ENCODE measurements around the gene MCM10.

The MCM10 gene

DNA sequence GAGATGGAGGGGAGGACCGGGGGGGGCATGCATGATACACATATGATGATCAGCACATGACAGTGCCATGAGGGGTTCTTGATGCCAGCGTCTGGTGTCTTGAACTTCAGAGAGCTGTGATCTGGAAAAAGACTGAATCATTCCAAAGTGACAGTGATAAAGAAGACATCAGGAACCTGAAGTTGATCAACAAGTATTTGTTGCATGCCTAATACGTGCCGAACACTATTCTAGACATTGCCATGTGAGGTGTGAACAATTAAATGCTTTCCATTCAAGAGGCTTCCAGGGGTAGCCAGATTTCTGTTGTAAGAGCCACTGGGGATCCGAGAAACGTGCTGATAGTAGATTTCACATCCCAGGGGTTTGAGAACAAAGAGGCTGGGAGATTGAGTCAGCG lies 6.2 kb downstream of the MCM10 start:
- no peak for DNase-seq

DNA sequence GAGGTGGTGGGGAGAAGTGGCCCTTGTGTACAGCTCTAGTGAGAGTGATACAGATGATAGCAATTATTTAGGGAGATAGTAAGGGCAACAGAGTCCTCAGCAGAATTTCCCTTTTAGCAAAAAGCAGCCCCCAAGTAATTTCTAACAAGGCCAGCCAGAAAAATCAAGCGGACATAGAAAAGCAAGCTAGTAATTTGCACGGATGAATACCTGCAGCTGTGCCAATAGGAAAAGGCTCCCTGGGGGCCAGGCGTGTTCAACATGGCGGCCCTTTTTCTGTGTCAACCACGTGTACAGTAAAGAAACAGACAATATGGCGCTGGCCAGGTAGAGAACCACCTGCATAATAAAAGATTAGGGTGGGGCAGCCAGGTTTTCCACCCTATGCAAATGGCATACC lies 7.4 kb downstream of the MCM10 start:
- DNase-seq, result no peak

DNA sequence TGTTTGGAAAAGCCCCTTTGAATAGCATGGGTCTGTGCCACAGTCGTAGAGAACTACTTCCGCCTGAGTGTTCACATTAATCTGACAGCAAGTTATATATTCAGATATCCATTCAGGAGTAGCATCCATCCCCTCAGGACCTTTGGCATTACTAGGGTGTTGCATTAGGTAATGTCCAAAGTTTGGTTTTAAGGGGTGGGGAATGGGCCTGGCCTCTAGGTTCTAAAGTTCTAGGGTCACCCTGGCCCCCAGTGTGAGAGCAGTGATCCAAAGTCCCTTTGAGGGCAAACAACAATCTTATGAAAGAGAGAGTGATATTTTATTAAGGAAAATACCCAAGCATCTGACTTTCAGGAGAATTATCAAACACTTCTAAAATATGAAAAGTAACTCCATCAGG lies 12.3 kb downstream of the MCM10 start:
- DNase-seq, result no peak

DNA sequence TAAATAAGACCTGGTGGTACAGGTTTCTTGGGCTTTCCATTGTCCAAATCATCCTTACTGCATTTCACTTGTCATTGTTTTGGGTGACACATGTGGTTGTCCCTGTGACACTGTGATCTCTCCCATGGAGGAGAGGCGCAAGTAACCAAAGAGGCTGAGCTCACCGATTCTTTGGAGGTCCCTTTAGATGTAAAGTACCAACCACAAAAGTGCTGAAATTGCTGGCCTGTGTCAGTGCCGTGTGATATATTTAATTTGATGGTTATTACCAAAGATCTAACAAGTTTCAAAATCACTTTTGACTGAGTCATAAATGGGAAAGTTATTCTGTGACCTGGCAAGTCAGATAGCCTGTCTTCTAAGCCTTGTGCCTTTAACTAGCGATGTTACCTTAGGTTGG lies 19.4 kb downstream of the MCM10 start:
- DNase-seq, result no peak

DNA sequence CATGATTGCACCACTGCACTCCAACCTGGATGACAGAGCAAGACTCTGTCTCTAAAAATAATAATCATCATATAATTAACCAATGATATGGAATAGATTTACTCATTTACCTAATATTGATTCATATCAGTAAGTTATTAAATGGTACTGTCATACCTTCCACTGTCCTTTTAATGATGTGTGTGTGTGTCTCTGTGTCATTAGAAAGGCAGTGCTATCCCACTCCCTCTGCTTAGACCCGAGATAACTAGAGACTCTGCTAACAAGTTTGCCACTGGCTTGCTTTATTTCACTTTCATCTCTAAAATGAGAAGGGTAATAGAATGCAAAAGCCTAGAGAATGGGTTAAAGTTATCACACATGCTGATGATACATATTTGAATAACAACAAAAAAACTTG lies 21.1 kb downstream of the MCM10 start:
- no peak for DNase-seq

DNA sequence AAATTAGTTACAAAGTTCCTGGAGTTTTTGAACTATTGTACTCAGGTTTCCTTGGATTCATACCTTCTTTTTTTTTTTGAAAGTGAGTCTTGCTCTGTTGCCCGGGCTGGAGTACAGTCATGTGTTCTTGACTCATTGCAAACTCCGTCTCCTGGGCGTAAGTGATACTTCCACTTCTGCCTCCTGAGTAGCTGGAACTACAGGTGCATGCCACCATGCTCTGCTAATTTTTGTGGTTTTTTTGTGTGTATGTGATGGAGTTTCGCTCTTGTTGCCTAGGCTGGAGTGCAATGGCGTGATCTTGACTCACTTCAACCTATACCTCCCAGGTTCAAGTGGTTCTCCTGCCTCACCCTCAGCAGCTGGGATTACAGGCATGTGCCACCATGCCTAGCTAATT lies 22.3 kb downstream of the MCM10 start:
- no peak for DNase-seq

DNA sequence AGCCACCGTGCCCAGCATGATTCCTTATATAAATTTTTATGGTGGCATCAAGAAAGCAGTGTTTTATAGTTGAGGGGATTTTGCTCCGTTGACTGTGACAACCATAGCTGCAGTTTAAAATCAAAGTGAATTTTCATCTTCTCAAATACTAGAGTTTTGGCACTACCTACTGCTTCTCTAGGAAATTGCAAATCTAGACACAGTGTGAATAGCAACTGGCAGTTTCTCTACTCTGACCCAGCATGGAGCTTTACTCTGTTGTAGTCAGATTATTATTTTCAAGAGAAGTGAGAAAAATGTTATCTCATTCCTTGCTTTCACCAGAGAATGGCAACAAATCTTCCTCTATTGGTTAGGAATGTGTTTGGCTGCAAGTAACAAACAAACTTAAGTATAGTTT lies 22.9 kb downstream of the MCM10 start:
- DNase-seq, result no peak

DNA sequence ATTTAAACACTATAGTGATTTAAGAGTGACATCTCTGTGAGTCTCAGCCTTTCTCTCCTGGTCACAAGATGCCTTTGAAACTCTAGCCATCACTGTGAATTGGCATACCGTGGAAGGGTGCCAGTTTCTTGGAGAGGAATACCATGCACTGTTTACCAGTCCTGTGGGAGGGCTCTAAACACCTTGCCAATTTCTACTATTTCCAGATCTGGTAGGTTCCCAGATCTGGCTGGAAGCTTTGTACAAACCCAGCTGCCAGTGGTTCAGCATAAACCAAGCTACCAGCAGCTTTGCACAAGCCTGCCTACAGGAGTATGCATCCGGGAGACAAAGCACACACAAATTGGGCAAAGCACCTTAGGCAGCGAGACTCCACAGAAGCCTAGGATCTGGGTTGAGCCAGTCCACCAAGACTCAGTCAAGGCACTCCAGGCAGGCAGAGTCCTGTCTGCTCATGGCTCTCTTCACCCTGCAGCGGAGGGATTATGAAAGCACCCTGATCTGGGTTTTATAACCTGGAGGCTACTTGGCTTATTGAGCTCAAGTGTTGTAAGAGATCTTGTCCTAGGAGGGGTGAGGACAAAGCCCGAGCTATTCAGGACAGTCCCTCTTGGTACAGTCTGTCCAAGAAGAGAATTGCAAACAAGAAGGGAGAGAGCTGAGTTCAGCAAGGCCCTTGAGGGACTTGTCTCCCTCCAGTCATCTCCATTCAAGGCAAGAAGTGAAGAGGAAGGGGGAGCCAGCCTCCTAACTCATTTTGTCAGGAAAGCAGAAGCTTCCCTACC lies 23.6 kb downstream of the MCM10 start:
- no peak for DNase-seq

DNA sequence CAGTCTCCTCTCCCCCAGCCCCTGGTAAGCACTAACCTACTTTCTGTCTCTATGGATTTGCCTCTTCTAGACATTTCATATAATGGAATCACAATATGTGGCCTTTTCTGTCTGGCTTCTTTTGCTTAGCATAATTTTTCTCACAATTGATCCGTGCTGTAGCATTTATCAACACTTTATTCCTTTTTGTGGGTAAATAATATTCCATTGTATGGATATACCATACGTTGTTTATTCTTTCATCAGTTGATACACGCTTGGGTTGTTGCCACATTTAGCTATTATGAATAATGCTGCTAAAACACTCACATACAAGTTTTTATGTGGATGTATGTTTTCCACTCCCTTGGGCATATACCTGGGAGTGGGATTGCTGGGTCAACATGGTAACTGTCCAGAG lies 25.8 kb downstream of the MCM10 start:
- no peak for DNase-seq

DNA sequence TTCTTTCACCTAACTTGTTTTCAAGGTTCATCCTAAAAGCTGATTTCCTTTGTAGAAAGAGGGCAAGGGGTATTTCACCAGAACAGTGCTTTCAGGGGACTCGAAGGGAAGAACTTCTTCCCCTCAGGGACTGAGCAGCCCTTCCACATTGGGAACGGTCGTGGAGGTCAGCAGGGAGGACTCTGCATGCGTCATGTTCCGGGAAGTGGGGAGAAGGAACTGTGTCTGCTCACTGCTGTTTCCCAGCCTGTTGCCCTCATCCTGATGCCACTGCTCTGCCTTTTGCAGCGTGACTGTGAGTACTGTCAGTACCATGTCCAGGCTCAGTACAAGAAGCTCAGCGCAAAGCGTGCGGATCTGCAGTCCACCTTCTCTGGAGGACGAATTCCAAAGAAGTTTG lies 27.2 kb downstream of the MCM10 start:
- DNase-seq, result no peak

DNA sequence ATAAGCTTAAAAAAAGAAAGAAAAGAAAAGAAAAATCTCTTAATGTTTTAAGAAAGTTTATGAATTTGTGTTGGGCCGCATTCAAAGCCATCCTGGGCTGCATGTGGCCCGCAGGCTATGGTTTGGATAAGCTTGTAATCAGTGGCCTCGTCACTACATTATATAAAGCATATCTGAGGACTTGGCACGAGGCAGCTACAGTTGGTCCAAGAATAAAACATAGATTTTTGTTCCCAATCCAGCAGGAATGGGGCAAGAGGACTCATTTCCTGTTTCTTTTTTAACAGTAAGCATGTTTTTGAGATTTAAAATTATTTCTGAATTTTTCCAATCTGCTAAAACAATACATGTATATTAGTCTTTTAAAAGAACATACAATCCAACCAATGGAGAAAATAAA lies 28.6 kb downstream of the MCM10 start:
- no peak for DNase-seq

DNA sequence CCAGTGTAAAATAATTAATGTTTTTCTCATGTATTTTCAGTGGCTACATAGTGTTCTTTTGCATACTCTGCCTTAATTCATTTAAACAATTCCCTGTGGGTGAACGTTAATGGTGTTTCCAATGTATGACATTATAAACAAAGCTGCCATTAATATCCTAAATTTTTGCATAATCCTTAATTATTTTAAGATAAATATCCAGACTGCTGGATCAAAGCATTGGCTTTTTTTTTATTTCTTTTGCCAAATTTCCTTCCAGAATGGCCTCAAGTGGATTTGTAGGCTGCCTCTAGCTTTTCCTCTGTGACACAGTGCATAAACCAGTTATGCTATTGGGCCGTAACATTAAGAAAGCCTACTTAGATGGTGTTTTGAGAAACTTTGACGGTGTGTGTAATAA lies 29.5 kb downstream of the MCM10 start:
- no peak for DNase-seq

DNA sequence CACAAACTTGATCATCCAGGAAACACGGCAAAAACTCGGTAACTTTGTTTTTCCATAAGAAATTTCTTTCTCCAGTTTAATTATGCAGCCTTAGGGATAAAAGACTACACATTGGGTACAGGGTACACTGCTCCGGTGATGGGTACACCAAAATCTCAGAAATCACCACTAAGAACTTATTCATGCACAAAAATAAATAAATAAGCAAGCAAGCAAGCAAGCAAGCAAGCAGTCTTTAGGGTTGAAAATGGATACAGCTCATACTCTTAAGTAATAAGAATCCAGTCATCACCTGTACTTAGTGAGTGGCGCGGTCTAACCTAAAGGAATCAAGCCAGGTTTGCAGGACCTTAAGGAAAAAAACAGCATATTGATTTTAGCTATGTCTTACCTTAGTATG lies 30.0 kb downstream of the MCM10 start:
- no peak for DNase-seq

DNA sequence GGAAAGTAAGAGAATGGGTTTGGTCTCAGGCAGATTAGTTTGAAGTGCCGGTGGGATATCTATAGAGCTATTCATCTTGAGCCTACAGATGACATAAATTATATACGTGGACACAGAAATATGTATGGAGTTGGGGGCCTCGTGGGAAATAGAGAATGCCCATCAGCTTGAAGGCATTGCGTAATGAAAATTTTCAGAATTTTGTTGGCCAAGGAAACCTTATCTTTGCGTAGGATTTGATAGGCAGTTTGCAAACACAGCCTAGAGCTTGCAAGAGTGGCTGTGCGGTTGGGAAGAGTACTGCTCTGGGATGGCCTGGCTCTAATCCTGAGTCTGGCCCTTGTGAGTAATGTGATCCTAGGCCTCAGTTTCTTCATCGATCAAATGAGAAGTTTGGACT lies 32.3 kb downstream of the MCM10 start:
- no peak for DNase-seq

DNA sequence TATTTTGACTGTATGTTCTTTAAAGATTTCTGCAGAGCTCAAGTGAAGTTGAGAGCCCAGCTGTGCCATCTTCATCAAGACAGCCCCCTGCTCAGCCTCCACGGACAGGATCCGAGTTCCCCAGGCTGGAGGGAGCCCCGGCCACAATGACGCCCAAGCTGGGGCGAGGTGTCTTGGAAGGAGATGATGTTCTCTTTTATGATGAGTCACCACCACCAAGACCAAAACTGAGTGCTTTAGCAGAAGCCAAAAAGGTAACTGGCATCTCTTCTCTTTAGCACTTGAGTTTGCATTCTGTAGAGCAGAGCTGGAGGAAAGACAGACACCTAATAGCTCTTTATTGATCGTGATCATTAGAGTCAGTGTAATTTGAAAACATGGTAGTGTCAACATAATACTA lies 33.7 kb downstream of the MCM10 start:
- DNase-seq, result no peak

DNA sequence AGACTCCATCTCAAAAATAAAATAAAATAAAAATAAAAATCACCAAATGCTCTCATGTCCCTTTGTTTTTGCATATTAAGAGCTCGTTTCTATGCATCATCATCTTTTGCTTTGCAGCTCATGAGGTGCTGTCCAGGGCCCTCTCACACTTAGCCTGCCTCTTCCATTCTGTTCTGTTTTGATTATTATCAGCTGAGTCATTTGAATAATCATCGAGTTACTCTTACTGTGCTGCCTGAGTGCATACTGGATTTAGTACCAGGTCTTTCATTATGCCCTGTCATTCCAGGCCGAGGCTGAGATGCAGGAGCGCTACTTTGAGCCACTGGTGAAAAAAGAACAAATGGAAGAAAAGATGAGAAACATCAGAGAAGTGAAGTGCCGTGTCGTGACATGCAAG lies 39.8 kb downstream of the MCM10 start:
- DNase-seq, result no peak

DNA sequence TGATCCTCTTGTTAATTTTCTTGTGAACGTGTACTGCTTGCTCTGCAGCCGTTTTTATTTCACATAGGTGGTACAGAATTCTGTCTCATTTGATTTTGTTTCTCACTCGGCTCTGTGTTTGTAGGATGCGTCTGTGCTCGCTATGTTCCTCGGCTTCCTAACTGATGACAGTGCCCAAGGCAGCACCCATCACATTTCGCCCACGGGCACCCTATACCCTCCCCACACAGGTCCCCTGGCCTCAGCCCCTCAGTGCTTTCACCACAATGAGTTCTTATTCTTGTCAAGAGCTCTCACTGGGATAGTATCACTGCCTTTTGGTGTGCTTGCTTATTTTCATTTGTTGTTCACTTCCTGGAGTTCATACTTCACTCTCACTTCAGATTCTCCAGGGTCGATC lies 44.7 kb downstream of the MCM10 start:
- DNase-seq, result no peak

DNA sequence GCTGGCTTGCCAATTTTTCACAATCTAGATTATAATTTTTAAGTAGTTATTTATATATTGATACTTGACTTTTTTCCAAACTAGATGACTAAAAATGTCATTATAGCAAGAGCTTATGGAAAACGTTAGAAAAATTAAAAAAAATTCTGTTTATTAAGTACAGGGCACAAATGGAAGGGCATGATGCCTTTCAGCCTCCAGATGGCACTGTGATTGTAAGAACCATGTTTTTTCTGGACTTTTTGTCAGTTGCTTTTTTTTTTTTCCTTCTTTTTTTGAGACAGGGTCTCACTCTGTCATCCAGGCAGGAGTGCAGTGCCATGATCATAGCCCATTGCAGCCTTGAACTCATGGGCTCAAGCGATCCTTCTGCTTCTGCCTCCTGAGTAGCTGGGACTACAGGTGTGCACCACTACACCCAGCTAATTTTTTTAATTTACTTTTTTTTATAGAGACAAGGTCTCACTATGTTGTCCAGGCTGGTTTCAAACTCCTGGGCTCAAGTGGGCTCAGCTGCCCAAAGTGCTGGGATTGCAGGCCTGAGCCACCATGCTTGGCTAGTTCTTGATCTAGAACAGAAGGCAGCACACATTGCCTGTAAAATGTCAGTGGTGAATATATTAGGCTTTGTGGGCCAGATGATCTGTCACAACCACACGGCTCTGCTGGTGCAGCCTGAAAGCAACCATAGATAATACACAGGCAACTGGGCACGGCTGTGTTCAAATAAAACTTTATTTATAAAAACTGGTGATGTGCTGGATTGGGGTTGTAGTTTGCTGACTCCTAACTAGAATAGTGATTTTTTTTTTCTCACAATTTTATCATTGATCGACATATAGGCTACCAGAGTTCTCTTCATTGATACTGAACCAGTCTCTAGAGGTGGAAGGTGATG lies 45.4 kb downstream of the MCM10 start:
- no peak for DNase-seq

DNA sequence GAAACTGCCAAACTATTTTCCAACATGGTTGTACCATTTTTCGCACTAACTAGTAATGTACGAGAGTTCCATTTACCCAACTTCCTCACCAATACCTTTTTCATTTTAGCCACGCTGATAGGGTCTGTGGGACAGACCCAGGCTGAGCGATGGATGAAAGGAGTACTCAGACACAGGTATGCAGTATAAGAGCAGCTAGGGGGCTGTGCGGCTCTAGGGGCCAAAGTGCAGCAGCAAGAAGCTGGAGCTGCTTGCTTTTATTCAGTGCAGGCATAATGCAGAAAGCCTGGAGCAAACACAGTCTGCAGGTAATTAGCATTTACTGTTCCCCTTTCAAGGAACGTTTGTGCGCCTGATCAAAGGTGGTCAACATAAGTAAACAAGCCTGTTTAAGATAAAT lies 51.8 kb downstream of the MCM10 start:
- DNase-seq, result no peak

DNA sequence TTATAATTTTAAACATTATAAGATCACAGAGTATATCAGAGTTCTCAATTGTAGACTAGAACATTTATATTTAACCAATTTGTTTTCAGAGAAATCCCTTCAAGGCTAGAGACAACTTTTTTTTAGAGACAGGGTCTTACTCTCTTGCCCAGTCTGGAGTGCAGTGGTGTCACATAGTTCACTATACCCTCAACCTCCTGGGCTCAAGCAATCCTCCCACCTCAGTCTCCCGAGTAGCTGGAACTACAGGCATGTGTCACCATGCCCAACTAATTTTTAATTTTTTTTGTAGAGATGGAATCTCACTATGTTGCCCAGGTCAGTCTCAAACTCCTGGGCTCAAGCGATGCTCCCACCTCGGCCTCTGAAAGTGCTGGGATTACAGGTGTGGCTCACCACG lies 57.5 kb downstream of the MCM10 start:
- DNase-seq, result no peak

DNA sequence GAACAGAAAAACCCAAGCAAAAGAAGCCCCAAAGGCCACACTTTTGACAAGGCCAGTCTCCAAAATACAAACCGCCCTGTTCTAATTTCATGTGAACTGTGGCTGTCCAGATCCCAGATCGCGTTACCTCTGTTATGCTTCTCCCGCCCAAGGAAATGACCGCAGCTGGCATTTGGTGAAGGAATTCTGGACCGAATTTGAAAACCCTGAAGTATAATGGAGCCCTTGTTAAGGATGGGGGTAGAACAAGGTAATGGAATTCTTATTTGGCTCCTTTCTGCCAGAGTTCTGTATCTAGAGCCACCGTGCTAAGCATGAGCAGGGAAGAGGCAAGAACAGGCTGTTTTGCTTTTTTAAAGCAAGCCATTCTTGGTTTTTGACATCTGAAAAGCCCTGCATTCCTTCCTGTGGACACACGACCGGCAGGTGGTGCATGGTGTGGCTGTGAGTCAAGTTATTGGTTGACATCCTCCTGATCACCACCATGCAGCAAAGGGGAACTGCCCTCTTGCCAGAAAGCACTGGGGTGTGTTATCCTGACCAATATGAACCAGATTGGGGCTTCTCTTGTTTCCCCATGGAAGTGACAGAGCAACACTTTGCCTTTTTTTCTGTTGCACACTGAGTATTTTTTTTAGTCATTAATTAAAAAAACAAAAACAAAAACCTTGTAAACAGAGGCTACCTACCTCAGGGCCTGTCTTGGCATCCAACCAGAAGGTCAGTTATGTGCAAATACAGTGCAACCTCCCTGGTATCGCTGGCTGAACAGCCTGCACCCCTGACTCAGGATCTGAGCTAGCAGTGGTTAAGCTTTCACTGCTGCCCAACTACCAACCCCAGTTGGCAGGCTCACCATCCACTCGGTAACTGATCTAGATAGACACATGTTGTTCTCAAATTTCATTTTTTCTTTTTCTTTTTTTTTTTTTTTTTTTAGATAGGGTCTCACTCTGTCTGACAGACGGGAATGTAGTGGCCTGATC lies 58.6 kb downstream of the MCM10 start:
- DNase-seq, result no peak

DNA sequence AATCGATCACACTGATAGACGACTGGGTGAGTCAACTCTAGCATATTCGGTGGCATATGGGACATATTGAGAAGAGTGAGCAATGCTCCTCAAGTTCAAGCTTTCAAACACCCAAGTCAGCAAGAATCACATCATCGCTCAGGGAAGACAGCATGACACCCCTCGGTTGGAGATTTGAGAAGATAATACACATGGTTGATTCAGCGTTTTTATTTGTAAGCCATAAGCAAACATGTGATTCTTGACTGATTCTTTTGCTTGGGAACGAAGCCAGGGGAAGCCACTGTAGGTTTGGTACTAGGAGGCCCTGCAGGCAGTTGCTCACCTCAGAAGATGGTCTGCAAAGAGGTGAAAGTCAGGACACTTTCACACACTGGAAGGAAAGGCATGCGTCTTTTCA lies 60.2 kb downstream of the MCM10 start:
- no peak for DNase-seq

DNA sequence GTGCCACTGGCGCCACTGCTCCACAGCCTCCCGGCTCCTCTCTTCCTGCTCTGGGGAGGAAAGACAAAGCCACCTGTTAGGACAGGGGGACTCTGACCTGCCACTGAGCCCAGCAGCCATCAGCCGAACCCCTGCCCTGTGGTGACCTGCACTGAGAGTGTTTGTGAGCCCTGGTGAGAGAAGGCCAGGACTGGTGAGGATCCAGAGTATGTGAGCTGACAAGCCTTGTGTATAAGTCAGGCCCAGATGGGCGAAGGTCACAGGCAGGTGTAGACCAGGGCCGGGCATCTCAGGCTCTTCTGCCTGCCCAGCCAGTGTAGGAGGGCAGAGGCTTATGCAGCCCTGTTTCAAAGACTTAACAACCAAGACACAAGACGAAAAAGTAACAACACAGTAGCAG lies 60.8 kb downstream of the MCM10 start:
- no peak for DNase-seq
